DLD1 (cell line): Measurements from ENCODE around the gene OPTC.

Experiments
- in situ Hi-C: cut with HindIII; loops from 2 replicates; pipeline ENCODE4 v1.10.0; 2017; ENCODE audit warnings: low sequenced_read_pairs

OPTC gene

DNA sequence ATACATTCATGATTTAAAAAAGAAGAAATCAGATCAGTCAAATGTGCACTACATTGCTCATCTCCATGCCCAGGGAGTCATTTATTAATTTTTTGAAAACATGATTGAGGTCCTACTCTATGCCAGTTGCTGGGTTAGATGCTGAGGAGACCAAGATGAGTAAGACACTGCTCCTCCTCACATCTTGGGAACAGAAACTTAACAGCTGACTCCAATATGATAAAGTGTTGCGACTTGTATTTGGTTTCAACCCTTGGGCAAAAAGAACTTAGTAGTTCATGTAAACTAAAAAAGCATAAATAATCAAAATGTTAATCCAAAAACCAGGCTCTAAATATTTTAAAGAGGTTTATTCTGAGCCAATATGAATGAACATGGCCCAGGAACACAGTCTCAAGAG, 56.9 kb downstream of the OPTC start:
- in situ Hi-C loops = no loop called here

DNA sequence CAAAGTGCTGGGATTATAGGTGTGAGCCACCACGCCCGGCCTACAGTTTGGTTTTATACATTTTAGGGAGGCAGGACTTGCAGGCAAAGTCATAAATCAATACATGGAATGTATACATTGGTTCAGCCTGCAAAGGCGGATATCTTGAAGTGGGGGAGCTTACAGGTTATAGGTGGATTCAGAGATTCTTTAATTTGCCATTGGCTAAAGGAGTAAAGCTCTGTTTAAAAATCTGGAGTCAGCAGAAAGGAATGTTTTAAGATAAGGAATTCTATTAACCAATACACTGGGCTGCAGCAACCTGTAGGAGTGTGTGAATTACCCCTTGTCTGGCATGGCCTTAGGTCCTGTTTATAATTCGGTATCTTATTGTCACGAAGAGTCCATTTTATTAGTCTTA, 57.6 kb downstream of the OPTC start:
- in situ Hi-C loops = no loop called here

DNA sequence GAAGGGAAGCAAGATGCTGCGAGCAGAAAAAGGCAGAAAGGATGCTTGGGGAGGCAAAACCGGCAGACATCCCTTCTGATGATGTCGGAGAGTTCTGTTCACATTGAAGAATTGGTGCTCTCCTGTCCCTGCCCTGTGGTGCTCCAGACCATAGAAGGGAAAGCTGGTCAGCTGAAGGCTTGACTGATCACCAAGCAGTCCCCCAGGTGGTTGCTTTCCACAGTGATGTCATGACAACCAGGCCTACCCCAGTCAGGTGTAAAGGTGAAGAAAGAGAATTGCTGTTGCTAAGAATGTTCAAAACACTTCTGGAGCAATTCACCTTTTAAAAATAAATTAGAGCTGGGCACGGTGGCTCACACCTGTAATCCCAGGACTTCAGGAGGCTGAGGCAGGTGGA, 59.5 kb downstream of the OPTC start:
- in situ Hi-C loops = no loop called here

DNA sequence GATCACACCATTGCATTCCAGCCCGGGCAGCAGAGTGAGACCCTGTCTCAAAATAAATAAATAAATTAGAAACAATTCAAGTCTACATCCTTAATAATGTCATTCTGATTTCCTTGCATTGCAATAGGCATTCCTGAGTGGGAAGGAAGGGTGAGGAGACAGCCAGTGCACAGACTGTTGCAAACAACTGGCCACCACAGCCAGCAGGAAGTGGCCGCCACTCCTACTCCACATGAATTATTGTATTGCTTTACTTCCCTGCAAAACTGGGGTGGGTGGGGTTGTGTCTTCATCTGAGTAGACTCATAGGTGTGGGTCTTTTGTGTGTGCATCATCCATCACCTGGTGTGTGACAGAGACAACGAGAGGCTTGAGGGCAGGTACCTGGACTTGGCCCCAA, 60.1 kb downstream of the OPTC start:
- in situ Hi-C loops = no loop called here

DNA sequence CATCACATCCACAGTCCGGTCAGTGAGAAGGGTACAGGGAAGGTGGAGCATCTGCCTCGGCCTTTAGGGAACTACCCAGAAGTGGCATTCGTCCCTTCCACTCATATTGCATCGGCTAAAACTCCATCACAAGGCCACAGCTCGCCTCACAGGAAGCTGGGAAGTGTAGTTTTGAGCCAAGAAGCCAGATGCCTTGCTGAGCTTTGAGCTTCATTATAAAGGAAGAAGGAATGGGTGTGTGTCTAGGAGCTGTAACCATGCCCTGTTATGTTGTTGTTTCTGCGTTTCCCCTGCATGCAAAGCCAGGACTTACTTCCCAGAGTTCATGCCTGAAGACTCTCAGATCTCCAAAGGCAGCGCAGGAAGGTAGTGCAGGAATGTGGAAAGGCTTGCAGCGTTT, 61.1 kb downstream of the OPTC start:
- in situ Hi-C loops = no loop called here

DNA sequence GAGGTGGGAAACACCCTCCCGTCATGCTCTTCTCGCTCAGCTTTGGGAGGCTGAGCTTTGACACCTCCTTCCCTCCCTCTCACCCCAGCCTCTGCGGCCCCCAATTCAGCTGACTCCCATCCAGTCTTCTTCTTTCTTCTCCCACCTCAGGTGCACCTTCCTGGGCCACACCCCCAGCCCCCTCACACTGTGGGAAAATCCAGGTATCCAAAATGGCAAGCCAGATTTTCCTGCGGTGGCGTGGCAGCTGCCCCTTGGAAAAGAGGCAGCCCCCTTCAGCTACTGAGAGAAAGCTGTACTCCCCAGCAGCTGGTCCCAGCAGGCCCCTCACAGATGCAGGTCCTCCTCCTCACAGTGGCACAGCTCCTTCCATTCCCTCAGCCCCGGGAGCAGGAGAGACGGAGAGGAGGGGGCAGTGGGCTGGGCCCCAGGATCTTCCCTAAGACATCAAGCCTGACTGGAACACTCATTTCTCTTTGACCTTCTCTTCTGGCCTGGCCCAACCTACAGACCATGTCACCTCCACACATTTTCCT, 61.6 kb downstream of the OPTC start:
- in situ Hi-C loops = no loop called here

DNA sequence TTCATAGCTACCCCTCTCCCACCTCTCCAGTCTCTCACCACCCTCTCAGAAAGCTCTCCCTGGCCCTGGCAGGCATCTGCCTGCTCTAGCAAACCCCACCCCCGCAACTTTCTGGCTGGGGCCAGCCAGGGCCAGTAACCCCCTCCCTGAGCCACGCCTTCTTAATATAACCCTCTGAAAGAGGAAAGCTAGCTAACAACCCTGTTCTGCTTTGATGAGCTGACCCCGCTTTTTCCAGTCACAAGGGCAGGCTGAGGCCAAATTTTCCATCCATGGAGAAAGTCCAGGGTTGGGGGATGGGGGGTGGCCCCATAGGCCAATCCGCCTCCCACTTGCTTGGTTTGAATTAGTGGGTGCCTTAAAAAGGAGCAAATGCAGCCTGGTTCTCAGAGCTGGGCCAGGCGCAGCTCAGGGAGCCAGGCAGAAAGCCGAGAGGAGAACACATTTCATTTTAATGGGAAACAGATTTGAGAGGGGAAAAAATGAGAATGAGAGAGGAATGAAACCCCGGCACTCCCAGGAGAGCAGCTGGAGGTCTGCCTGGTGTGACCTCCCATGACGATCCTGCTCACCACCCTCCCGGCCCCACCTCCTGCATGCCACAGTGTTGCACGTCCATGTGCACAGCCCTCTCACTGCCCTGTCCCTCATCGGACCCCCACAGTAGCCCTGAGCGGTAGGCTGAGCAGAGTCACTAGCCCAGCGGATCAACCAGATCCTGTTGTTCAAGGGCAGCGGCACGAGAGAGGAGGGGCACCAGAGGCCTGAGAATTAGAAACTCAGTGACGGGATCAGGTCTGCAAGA, 62.3 kb downstream of the OPTC start:
- in situ Hi-C loops = no loop called here

DNA sequence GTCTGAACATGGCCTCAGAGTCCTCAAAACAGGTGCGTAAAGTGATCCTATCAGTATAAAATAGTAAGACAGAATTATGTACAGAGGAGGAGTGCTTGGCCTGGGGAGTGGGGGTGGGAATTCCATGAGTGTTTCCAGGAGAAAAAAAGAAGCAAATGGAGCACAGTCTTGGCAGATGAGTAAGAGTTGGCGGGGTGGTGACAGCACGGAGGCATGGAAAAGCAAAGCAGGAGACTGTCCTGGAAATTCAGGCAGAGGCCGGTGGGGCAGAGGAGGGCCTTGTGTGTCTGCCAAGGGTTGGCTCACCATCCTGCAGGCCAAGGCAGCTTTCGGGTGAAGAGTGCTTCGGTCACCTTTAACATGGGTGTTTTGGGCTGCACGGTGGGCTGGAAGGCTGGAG, 63.4 kb downstream of the OPTC start:
- in situ Hi-C loops = no loop called here

DNA sequence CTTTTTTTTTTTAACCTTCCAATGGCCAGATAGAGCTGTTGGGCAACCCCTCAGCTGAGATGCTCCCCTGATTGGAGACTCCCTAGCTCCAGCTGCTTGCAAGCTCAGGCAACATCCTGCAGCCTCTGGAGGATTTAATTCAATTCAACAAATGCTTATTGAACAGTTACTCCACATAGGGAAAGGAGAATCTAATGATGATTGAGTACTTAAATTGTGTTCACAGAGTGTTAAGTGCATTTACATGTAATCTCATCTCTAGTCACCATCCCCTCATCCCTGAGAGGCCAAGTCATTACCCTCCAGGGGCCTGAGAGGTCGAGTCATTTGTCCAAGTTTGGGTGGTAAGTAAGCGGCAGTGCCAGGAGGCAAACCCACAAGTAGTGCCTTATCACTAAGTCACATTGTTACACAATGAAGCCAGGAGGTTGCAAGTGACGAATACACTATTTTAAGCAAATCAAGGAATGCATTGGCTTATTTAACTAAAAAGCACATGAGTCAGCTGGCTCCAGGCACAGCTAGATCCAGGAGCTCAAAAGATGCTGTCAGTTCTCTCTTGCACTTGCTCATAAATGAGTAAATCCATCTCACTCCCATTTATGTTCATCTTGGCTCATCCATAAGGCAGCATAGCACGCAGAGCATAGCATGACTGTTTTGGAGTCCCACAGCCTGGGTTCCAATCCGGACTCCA, 64.3 kb downstream of the OPTC start:
- in situ Hi-C loops = no loop called here
